GM13976 (cell line): ENCODE measurements around the gene MORN1.

Source experiments
- DNase-seq: peaks from one replicate; pipeline ENCODE4 v3.0.0; 2012; ENCODE audit warnings: low spot score
- in situ Hi-C: fragments of 300-500 bp; cut with MboI; formaldehyde crosslinking; loops from one replicate; pipeline ENCODE4 v1.12.0; 2022; ENCODE audit warnings: low sequenced_read_pairs, mixed read lengths, inconsistent platforms; ENCODE audit not compliant: unreplicated experiment
- TF ChIP-seq, protein P1 (sequence below): IDR thresholded peaks from 2 replicates; pipeline ENCODE4 v1.5.1; 2012; ENCODE audit warnings: borderline replicate concordance, mild to moderate bottlenecking; ENCODE audit not compliant: insufficient read depth; ENCODE audit errors: extremely low read depth, missing control alignments, control extremely low read depth

MORN1 gene

GRCh38 chr1:2358072-2358471 lies 33.3 kb downstream of the MORN1 start:
- in situ Hi-C loops: no loop called here
- TF ChIP-seq, protein P1, sequence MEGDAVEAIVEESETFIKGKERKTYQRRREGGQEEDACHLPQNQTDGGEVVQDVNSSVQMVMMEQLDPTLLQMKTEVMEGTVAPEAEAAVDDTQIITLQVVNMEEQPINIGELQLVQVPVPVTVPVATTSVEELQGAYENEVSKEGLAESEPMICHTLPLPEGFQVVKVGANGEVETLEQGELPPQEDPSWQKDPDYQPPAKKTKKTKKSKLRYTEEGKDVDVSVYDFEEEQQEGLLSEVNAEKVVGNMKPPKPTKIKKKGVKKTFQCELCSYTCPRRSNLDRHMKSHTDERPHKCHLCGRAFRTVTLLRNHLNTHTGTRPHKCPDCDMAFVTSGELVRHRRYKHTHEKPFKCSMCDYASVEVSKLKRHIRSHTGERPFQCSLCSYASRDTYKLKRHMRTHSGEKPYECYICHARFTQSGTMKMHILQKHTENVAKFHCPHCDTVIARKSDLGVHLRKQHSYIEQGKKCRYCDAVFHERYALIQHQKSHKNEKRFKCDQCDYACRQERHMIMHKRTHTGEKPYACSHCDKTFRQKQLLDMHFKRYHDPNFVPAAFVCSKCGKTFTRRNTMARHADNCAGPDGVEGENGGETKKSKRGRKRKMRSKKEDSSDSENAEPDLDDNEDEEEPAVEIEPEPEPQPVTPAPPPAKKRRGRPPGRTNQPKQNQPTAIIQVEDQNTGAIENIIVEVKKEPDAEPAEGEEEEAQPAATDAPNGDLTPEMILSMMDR: no peak
- DNase-seq: no peak

GRCh38 chr1:2356911-2357845 lies 34.2 kb downstream of the MORN1 start:
- in situ Hi-C loops: no loop called here

GRCh38 chr1:2356401-2356800 lies 35.0 kb downstream of the MORN1 start:
- in situ Hi-C loops: no loop called here
- TF ChIP-seq, protein P1: no peak
- no peak for DNase-seq

More at GRCh38 chr1:2356911-2357845, 34.2 kb downstream of the MORN1 start:
- TF ChIP-seq, protein P1: no peak
- DNase-seq: no peak

GRCh38 chr1:2355373-2356261 lies 35.7 kb downstream of the MORN1 start:
- TF ChIP-seq, protein P1: no peak
- in situ Hi-C loops: no loop called here
- DNase-seq: no peak

DNA sequence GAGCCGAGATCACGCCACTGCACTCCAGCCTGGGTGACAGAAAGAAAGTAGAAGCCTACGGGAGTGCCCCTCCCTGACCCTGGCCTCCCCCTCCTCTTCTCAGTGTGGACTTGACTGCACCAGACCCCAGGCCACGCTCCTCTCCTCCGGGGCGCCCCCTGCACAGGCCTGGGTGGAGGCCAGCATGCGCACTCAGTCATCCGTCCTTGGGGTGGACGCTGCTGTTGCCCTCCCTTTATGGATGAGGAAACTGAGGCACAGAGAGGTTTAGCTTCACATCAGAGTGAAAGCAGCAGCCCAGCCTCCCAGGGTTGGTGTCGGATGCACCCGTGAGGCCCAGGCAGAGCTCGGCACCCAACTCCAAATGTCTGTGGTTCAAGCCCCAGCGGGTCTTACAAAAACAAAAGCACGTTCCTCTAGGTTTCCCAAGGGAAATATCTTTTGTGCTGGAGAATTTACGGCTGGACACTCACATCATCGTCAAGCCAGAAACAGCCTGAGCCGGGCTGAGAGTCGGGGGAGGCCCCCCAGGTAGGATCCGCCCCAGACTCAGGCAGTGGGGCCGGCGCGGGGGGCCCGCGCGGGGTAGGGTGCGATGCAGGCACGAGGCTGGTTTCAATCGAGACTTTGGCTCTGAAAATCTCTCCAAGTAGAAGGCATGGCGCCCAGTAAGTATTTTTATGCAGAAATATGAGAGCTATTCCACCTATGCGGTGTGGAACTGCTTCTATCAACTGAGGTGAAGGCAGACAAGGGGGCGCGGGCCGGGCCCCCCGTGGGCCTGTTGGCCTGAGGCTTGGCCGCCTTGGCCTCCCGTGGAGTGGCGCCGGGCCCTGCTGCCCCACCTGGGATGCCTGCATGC lies 36.6 kb downstream of the MORN1 start:
- no peak for DNase-seq
- in situ Hi-C loops: no loop called here
- TF ChIP-seq, protein P1: no peak
